GM19099 (cell line): ENCODE results near the gene PKIG.

ENCODE experiments used
- POLR2A ChIP-seq: IDR thresholded peaks from 3 replicates; pipeline ENCODE4 v1.6.1; 2011; ENCODE audit warnings: low read depth; ENCODE audit not compliant: insufficient read length; ENCODE audit errors: extremely low read depth

Gene PKIG

DNA sequence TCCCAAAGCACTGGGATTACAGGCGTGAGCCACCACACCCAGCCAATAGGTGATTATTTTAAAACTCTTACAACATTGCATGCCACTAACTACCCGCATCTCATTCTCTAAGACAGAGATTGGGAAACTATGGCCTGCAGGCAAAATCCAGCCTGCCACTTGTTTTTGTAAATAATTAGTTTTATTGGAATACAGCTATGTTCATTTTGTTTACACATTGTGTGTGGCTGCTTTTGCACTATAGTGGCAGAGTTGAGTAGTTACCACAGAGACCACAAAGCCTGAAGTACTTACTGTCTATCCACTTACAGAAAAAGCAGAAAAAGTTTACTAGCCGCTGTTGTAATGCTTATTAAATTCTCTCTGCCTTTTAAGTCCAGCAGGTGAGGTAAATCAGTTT lies 16.4 kb upstream of the PKIG start:
- no peak for TF ChIP-seq POLR2A

DNA sequence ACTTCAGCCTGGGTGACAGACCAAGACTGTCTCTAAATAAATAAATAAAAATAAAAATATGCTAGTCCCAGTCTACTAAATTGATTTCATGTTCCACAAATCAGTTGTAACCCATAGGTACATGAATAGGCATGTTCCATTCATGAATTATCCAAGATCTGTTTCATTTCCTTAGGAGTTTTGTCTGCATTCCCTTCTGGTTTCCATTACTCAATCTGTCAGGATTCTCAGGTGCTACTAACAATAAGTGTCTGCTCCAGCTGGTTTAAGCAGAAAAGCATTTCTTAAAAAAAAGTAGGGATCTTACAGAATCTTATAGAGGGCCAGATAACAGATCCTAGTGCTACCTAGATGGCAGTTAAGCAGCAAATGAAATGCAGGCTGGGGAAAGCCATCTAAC lies 15.6 kb upstream of the PKIG start:
- no peak for TF ChIP-seq POLR2A

DNA sequence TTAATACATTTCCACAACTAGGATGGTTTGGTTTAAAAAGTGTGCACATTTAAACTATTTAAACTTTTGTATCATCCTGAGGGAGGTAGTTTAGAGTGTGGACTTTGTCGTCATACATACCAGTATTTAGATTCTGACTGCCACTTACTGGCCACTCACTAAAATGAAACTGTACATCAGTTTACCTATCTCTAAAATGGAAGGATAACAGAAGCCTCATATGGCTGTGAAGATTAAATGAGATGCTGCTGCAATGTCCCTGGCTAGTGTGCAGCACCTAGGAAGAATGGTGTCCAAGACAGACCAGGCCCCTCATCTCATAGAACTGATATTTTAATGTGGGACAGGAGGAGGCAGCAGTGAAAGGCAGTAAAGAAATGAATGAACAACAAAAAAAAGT lies 12.0 kb upstream of the PKIG start:
- TF ChIP-seq POLR2A = no peak

DNA sequence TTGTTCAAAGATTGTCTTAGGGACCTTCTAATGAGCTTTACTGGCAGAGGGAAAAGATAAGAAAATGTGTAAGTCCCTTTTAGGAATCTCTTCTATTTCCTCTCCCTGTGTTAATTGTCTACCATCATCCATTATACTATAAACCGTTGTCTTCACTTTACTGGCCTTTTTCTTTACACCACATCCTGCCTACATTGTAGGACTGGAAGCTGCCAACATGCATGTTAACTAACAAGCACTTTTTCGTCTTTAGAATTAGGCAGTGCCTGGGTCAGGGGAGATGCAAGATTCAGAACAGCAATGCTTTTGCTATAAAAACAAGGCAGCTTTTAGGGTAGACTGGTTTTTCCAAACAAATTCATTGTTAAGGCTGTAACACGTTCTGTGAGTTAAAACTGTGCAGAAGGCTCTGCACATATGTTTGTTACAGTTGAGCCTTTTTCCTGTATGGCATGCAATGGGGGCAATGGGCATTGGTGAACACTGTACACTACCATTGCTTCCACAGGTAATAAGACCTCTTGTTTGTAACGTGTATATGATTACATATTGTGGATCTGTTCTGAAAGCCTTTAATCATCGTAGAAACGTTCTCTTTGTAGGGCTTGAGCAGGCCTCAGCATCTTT lies 10.9 kb upstream of the PKIG start:
- TF ChIP-seq POLR2A = no peak

DNA sequence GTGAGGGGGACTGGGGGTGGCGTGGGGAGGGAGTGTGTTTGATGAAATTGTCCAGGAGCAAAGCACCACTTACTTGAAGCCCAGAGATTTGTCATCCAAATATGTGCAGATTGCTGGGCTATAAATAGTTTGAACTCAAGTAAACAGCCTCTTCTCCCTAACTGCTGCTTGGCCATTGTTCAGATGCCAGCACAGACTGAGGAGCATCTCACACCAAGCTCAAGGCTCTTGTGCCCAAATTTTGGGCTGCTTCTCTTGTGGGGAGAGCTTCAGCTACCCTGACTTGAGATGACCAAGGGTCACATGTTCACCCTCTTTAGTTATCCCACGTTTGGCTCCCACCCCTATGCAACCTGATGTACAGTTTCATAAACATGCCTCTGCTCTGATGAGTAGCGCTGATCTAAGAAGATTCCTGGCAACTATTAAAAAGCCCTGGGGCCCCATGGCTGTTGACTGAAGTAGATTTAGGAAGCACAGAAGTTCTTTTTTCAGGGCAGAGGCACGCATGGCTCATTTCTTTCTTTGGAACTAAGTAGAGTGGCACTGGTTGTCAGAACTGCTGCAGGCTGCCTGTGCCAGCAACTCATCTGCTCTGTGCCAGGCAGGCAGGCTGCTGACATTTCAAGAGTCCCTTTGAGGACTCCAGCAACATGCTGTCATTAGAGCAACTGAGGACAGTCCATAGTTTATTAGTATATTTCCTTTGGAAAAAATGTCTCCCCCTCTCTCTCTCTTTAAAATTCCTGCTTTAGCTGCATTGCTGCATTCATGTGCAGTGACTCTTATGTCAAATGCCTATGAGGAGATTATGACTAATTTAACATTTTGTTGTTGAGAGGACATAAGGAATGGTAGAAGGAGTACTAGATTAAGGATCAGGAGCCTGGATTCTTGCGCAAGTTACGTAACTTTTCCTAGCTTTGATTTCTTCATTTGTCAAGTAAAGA lies 9.6 kb upstream of the PKIG start:
- TF ChIP-seq POLR2A = no peak

DNA sequence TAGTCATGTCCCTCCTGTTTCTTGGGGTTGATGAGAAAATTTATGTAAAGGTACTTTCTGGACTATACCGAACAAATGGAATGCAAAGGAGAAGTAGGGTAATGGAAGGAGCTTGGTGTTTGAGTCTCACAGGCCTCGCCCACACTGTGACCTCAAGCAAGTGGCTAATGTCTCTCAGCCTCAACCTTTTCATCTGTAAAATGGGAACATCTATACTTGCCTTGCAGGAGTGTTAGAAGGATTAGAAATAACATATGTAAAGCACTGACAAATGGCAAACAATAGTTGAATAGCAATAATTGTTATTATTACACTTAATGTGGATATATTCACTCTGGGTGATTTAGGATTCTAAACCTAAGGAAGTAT lies 8.9 kb upstream of the PKIG start:
- TF ChIP-seq POLR2A = no peak

DNA sequence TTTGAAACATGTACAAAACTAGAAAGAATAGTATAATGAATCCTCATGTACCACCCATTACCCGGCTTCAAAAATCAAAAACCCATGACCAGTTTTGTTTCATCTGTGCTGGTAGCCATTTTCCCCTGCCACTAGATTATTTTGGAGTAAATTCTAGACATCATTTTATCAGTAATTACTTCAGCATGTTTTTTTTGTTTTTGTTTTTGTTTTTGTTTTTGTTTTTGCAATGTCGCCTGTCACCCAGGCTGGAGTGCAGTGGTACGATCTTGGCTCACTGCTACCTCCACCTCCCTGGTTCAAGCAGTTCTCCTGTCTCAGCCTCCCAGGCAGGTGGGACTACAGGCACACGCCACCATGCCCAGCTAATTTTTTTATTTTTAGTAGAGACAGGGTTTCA lies 8.0 kb upstream of the PKIG start:
- no peak for TF ChIP-seq POLR2A

DNA sequence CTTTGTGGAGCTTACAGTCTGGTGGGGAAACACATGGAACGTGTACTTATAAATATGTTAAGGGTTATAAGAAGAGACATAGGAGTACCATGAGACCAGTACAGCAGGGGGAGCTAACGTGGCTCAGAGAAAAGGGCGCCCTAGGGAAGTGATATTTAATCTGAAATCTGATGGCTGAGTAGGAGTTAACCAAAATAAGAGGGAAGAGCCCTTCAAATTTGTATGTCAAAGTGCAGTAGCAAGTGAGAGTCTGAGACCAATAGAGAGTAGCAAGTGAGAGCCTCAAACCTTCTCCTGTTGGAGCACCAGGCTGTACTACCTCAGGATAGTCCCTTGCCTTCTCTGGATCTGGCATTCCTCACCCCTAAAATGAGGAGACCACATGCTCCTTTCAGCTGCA lies 6.1 kb upstream of the PKIG start:
- no peak for TF ChIP-seq POLR2A

DNA sequence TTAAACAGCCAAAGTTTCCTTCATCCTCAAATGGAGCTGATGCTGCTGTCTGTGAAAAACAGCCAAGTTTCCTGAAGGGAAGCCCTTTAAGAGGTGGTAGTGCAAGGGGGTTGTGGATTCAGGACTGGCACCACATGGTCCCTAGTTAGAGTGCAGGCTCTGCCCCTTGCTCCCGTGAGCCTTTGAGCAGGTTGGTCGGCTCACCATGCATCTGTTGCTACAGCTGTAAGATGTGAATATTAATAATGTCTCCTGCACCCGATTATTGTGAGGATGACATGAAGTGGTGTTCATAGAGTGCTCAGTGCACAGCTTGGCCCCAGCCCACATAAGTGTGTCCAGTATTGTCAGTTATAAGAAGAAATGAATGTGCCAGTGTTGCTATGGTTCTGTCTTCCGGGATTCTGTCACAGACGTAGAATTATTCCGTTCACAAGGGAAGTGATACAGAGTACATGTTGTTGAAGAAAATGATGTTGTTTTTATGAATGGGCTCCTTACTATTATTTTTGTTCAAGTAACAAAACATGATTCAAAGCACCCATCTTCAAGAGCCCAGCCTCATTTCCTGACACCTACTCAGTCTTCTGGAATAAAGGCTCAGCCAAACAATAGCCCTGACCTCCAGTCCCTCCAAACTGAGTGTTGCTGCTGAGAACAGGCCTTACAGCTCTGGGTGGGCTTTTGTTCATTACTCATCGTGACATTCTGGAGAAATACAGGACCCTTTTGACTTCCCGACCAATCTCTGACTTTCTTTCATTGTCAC lies 2.9 kb upstream of the PKIG start:
- no peak for TF ChIP-seq POLR2A

DNA sequence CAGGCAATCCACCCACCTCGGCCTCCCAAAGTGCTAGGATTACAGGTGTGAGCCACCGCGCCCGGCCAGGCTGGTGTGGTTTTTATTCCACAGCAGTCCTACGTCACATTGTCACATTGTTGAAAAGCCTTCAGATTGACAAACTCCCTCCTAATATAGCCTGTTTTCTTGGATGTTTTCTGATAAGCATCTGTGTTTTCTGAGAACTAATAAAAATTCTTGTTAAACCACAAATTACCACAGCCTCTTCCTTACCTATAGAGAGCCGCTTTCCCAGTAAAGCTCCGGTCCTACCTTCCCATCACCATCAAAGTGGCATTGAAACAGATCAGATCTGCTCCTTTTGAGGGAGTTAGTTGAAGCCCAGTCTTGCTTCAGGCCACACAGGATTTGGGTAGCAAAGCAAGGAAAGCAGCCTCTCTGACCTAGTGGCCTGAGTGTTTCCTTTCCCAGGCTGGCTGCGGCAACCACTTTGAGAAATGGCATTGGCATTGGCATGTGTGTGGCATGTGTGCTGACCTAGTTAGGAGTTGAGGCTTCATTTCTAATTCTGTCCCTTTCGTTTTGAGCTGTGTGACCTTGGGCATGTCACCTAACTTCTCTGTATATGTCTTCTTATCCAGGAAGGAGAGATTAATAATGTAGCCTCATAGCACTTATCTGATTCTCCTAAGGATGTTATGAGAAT lies 1.7 kb upstream of the PKIG start:
- no peak for TF ChIP-seq POLR2A

DNA sequence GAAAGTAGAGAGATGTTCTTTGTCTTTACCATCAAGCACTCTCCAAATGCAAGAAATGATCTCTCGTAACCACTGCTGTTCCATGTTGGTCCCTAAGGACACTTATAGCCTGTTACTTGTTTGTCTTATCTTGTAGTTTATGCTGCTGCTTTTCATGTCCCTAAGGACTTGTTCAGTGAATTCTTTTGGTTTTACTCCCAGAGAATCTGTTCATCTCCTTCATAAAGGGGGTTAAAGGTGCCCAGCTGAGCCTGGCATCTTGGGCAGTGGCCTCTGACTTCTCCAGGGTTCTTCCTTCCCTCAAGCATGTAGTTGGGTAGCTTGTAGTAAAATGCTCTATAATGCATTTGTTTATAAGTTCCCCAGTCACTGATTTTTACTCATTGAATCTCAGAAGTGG lies 864 bp upstream of the PKIG start:
- TF ChIP-seq POLR2A = no peak

DNA sequence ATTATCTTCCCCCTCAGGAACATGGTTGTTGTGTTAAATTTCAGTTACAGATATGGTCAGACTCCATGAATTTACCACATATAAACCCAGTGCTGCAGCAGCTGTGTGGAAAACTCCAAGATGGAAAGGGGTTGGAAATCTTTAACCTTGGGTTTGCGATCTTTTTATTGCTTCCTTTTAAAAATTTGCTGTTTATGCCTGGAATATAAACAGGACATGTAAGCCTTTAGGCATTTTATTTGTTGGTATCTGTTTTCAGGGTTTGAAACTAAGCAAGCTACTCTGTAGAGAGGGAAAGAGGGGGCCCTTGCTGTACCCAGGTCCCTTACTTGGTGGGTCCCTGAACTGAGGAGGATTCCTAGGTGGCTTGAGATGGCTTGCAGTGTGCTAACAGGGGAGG lies 778 bp downstream of the PKIG start:
- TF ChIP-seq POLR2A = no peak

DNA sequence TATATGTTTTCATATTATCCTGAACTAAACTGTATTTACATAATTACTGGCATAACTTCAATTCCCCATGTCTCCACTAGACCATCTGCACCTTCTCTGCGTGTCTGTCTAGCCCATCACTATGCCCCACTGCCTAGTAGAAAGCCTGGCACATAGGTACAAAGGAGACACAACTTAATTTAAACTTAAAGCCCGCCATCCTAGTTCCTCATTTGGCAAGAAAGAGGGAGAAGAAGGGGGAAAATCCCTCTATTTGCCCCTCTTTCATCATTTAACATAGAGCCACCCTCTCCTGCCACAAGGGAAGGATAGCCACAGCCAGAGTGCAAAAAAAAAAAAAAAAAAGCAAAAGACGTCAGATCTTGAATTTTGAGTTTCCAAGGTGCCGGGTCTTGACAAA lies 1.8 kb downstream of the PKIG start:
- no peak for TF ChIP-seq POLR2A

DNA sequence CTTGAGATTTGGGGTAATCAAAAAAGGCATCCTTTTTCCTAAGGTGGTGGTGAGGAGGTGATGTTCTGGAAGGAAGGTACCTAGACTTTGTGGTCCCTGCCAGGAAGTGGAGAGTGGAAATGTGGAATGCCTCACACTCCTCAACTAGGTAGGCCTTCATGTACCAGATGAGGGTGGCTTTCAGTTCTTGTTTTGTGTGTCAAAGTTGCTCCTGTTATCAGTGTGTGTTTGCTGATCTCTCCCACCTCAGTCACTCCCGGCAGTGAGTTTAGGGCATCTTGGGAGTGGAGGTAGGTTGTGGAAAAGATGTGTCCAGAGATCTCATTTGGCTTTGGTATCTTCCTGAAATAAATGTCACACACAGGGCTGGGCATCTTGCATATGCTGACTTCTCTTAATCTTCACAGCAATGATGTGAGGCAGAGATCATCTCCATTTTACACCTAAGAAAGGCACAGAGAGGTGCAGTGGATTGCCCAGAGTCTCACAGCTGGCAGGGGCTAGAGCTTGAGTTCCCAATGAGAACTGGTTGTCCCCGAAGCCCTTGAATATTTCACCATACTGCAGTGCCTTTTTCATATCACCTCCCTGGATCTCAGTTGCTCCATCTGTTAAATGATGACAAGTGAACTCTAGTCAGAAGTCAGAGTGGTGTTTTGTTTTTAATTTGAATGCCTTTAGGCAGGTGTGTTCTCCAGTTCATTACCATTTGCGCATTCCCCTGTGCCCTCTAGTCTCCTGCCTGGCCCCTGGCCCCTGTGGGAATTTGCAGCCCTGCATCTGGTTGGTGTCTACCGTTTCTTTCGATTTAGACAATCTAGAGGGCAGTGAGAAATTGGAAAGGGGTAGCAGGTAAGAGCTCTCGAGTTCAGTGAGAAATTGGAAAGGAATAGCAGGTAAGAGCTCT lies 2.9 kb downstream of the PKIG start:
- TF ChIP-seq POLR2A = peak; percentile 13
